ENCODE measurements around the gene FAM161B.
"Not testable (repeated sequence)": the region's sequence is repeated elsewhere in the genome, so short reads cannot be mapped to it uniquely, and the experiment has no call there.

FAM161B gene

GRCh38 chr14:73991092-73991491 lies 41.2 kb upstream of the FAM161B start:
- no peak for DNase-seq (ENCODE audit: low spot score)
- no peak for TF ChIP-seq CTCF (IDR thresholded peaks at IDR 0.05; ENCODE audit: extremely low read depth, missing control alignments)

GRCh38 chr14:73988656-73989055 lies 38.8 kb upstream of the FAM161B start:
- not testable (repeated sequence) for DNase-seq (ENCODE audit: low spot score)

- no peak for TF ChIP-seq CTCF (IDR thresholded peaks at IDR 0.05; ENCODE audit: extremely low read depth, missing control alignments)
- no peak for DNase-seq (ENCODE audit: low spot score)
Measured at GRCh38 chr14:73988065-73988464, 38.2 kb upstream of the FAM161B start.

GRCh38 chr14:73977896-73978295 lies 28.0 kb upstream of the FAM161B start:
- no peak for DNase-seq (ENCODE audit: low spot score)
- TF ChIP-seq CTCF (IDR thresholded peaks at IDR 0.05; ENCODE audit: extremely low read depth, missing control alignments), result no peak

- no peak for TF ChIP-seq CTCF (IDR thresholded peaks at IDR 0.05; ENCODE audit: extremely low read depth, missing control alignments)
- DNase-seq (ENCODE audit: low spot score), result no peak
Measured at GRCh38 chr14:73976125-73976524, 26.2 kb upstream of the FAM161B start.

- TF ChIP-seq CTCF (IDR thresholded peaks at IDR 0.05; ENCODE audit: extremely low read depth, missing control alignments), result no peak
- no peak for DNase-seq (ENCODE audit: low spot score)
Measured at GRCh38 chr14:73973497-73973896, 23.6 kb upstream of the FAM161B start.

- TF ChIP-seq CTCF (IDR thresholded peaks at IDR 0.05; ENCODE audit: extremely low read depth, missing control alignments), result no peak
Measured at GRCh38 chr14:73968885-73969284, 19.0 kb upstream of the FAM161B start.

GRCh38 chr14:73965216-73965615 lies 15.3 kb upstream of the FAM161B start:
- TF ChIP-seq CTCF (IDR thresholded peaks at IDR 0.05; ENCODE audit: extremely low read depth, missing control alignments), result no peak
- no peak for DNase-seq (ENCODE audit: low spot score)

More at GRCh38 chr14:73968885-73969284, 19.0 kb upstream of the FAM161B start:
- no peak for DNase-seq (ENCODE audit: low spot score)
